HG03432 (cell line): ENCODE results near the gene MRPS15.

Experiments used
- ATAC-seq: cut with Tn5 transposase; IDR thresholded peaks from one replicate; pipeline ENCODE4 v1.9.1; 2021; ENCODE audit warnings: mild to moderate bottlenecking, moderate library complexity; ENCODE audit not compliant: unreplicated experiment

Gene MRPS15

DNA sequence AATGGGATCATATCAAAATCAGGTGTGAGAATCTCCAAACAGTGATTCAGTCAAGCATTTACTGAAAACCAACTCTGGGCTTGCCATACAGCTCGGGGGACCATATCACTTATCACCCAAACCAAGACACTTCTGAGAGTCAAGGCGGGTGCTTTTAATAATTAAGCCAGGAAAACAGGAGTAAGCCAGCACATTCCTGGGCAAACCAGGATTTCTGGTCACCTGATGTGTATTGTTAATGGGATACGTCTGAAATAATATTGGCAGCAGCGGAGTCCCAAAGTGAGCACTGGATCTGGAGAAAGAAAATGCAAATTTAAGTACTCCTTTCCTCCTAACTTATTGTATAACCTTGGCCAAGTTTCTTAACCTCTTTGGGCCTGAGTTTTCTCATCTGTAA lies 31.6 kb downstream of the MRPS15 start:
- ATAC-seq: no peak

DNA sequence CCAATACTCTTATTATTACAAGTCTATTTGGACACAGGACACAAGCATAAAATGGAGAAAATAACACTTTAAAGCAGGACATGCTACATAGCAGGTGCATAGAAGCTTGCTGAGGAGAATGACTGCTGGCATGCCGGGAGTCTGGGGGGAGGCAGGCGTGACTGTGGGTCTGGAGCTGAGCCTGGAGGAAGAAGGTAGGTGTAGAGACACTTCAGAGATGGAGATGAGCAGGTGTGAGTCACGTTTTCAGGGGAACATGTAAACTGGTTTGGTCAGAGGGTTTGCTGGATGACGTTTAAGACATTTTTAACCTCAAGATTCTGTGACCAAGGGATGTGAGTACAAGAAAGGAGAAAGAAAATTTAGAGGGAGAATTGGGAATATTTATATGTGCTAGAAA lies 38.4 kb downstream of the MRPS15 start:
- ATAC-seq: no peak

DNA sequence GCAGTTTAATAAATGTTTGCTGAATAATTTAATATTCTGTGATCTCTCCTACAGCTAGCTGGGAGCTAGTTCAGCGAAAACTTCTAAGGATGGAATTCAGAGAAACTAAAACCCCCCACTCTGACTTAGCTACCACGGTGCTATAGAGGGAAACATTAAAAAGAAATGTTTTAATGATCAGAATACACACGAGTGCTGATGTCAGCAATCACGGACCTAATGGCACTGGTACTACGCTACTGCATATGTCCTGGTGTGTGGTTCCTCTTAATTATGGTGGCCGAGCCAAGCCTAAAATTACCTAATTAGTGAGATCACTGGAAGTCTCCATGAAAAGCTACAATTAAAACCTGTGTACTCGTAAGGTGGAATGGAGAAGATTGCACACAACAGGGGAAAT lies 42.5 kb downstream of the MRPS15 start:
- ATAC-seq: no peak

DNA sequence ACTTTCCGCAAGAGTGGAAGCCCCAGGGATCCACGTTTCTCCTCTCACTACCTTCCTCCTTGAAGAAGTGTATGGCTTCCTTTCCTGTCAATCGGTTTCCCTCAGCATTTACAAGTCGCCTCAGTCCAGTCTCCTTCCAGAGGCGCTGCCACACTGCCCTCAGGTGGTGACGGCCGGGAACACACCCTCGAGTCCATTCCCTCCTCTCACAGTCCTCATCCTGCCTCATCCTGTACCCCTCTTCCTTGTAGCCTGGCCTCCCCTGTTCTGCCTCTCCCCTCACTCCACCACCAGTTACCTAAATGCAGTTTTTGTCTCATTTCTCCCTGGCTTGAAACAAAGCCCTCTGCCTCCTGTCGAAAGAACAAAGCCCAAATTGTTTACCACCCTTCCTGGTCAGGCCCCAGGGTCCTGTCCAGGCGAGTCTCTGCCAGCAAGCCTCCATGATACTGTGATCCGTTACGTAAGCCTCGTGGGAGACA lies 43.3 kb downstream of the MRPS15 start:
- ATAC-seq: peak; percentile 60

GRCh38 chr1:36420409-36420808 lies 43.8 kb downstream of the MRPS15 start:
- ATAC-seq: no peak

GRCh38 chr1:36419569-36419968 lies 44.6 kb downstream of the MRPS15 start:
- ATAC-seq: no peak

DNA sequence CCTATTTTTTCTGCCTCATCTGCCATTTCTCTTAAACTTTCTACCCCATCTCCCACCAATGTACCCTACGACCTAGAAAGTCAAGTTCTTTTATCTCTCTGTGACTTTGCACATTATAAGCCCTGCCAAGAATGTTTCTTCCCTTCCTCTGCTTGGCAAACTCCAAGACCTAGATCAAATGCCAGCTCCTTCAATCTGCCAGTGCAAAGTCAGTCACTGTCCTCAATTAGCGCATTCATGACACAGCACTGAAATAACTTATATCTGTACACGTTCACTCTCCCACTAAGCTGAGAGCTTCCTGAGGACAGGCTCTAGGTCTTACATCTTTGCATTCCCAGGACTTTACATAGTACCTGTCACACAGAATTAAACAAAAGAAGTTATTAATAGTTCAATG lies 45.0 kb downstream of the MRPS15 start:
- no peak for ATAC-seq

DNA sequence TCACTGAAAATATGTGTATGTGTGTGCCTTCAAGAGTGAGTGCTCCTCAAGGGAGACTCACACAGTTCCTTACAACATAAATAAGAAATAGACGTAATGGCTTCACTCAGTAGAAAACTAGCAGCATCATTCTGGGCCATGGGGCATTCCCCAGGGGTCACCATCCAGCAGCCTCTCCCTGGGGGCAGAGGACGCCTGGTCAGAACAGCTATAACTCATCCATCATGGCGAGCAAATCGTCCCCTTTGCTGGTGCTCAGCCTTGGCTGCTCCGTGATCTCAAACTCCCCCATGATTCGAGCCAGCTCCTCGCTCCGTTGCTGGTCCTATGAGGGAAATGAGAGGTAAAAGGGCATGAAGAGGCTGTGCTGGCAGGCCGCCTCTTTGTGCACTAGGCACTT lies 46.3 kb downstream of the MRPS15 start:
- ATAC-seq: no peak

- no peak for ATAC-seq
Measured at GRCh38 chr1:36415661-36416326, 48.4 kb downstream of the MRPS15 start.

DNA sequence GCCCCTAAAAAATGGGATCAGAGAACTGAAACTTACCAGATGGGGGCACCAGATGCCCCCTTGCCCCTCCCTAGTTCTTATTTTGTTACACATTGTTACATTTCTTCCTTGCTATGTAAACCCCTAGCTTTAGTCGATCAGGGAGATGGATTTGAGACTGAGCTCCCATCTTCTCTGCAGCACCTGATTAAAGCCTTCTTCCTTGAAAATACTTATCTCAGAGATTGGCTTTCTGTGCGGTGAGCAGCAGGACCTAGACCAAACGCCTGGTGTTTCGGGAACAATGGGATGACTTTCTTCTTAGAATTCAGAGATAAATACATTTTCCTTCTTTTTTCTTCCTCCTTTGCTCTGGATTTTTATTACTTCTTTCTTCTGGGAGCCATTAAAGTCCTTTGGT lies 49.8 kb downstream of the MRPS15 start:
- no peak for ATAC-seq

- ATAC-seq: no peak
Measured at GRCh38 chr1:36411674-36412648, 52.2 kb downstream of the MRPS15 start.

DNA sequence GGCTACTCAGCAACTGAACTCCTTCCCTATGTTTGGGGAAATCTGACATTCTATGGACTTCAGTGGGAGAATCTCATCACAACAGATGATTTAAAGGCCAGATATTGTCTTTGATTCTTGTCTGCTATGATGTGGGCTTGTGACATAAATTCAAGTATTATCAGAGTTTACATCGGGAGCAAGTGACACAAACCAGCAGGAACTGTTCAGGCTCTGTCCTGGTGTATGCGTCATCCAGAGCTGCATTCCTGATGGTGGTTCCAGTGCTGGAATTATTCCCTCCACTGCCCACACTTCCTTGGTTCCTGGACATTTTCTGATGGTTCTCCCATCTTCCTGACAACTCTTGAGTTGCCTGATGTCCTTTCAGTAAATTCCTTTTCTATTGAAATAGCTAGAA lies 55.7 kb downstream of the MRPS15 start:
- no peak for ATAC-seq

DNA sequence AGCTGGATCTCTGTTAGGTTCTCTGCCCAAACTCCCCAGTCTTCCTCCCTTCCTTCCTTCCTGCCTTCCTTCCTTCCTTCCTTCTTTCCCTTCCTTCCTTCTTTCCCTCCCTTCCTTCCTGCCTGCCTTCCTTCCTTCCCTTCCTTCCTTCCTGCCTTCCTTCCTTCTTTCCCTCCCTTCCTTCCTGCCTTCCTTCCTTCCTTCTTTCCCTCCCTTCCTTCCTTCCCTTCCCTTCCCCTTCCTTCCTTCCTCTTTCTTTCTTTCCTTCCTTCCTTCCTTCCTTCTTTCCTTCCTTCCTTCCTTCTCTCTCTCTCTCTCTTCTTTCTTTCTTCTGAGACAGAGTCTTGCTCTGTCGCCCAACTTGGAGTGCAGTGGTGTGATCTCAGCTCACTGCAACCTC lies 57.7 kb downstream of the MRPS15 start:
- no peak for ATAC-seq
